Fibroblast of the aortic adventitia (primary cell): ENCODE results near the gene DIP2B. TPM values are rescaled to one million over a fixed set of nuclear protein-coding genes. Genes with fewer than 3 reads are reported as not detected.

Experiments used
- DNase-seq: peaks from one replicate; pipeline ENCODE4 v3.0.0-alpha.2; 2010; ENCODE audit warnings: low read depth
- H3K4me3 ChIP-seq: 2 replicates; pipeline ENCODE4 v1.5.1; 2011; ENCODE audit warnings: low read depth, mild to moderate bottlenecking, control low read depth, low read length, moderate library complexity
- CTCF ChIP-seq: IDR thresholded peaks from 2 replicates; pipeline ENCODE4 v1.5.1; 2011; ENCODE audit warnings: mild to moderate bottlenecking, low read length, control low read depth, inconsistent platforms; ENCODE audit not compliant: insufficient read depth
- total RNA-seq: library from RNA; depleted of rRNA; stranded (reverse); fragments of >200 nt; gene quantifications from 2 replicates; pipeline ENCODE4 v1.2.3, GENCODE V29; 2012; ENCODE audit warnings: low replicate concordance

The DIP2B gene
- total RNA-seq, 1 donor: 26.7 TPM

GRCh38 chr12:50584135-50584534 lies 79.3 kb downstream of the DIP2B start:
- H3K4me3 ChIP-seq: no peak overlapping the region
- no peak for DNase-seq
- TF ChIP-seq CTCF: no peak

- H3K4me3 ChIP-seq: no peak overlapping the region
These were observed 85.1 kb downstream of the DIP2B start for GRCh38 chr12:50589650-50590435.

GRCh38 chr12:50590869-50591268 lies 86.1 kb downstream of the DIP2B start:
- no peak for DNase-seq

More at GRCh38 chr12:50589650-50590435, 85.1 kb downstream of the DIP2B start:
- no peak for TF ChIP-seq CTCF
- DNase-seq: peak; percentile 86

GRCh38 chr12:50595667-50596066 lies 90.9 kb downstream of the DIP2B start:
- DNase-seq: no peak
- H3K4me3 ChIP-seq: no peak overlapping the region
- TF ChIP-seq CTCF: no peak

More at GRCh38 chr12:50590869-50591268, 86.1 kb downstream of the DIP2B start:
- no peak overlapping the region for H3K4me3 ChIP-seq
- TF ChIP-seq CTCF: no peak

GRCh38 chr12:50597200-50598195 lies 92.7 kb downstream of the DIP2B start:
- H3K4me3 ChIP-seq: no peak overlapping the region
- peak; percentile 77 for DNase-seq
- TF ChIP-seq CTCF: peak; percentile 28

GRCh38 chr12:50598321-50598862 lies 93.6 kb downstream of the DIP2B start:
- DNase-seq: peak; percentile 67
- TF ChIP-seq CTCF: no peak
- no peak overlapping the region for H3K4me3 ChIP-seq
